Retinal pigment epithelial cell (primary cell): ENCODE measurements around the gene IP6K3.

Experiments used
- DNase-seq: peaks from one replicate; pipeline ENCODE4 v3.0.0-alpha.2; 2010; ENCODE audit warnings: low read depth
- H3K4me3 ChIP-seq: 2 replicates; pipeline ENCODE4 v1.5.1; 2011; ENCODE audit warnings: mild to moderate bottlenecking, low read length, control low read depth, moderate library complexity
- CTCF ChIP-seq: conservative IDR thresholded peaks from 2 replicates; pipeline ENCODE4 v1.5.1; 2011; ENCODE audit warnings: low read depth, low read length, control low read depth, inconsistent platforms

The IP6K3 gene

GRCh38 chr6:33720998-33721397, 25.7 kb downstream of the IP6K3 start:
- no peak for DNase-seq
- H3K4me3 ChIP-seq, result no peak overlapping the region
- no peak for TF ChIP-seq CTCF

GRCh38 chr6:33719326-33719987, 27.2 kb downstream of the IP6K3 start:
- no peak overlapping the region for H3K4me3 ChIP-seq
- TF ChIP-seq CTCF, result no peak
- no peak for DNase-seq

- TF ChIP-seq CTCF, result no peak
- no peak overlapping the region for H3K4me3 ChIP-seq
- DNase-seq, result no peak
Observed at GRCh38 chr6:33718713-33719112, 28.0 kb downstream of the IP6K3 start.

GRCh38 chr6:33717934-33718455, 28.7 kb downstream of the IP6K3 start:
- H3K4me3 ChIP-seq, result no peak overlapping the region
- DNase-seq, result no peak
- no peak for TF ChIP-seq CTCF

GRCh38 chr6:33716890-33717632, 29.6 kb downstream of the IP6K3 start:
- TF ChIP-seq CTCF, result no peak
- H3K4me3 ChIP-seq, result no peak overlapping the region
- DNase-seq, result no peak

GRCh38 chr6:33716379-33716778, 30.3 kb downstream of the IP6K3 start:
- TF ChIP-seq CTCF, result no peak
- no peak overlapping the region for H3K4me3 ChIP-seq
- DNase-seq, result no peak
